DMS53 (cell line): ENCODE data around the gene SLC25A1.
"Not testable (repeated sequence)": the region's sequence is repeated elsewhere in the genome, so short reads cannot be mapped to it uniquely, and the experiment has no call there.

Experiments used
- DNase-seq: peaks from one replicate; lab custom pipeline; 2025; lab: John Stamatoyannopoulos, UW

The SLC25A1 gene

DNA sequence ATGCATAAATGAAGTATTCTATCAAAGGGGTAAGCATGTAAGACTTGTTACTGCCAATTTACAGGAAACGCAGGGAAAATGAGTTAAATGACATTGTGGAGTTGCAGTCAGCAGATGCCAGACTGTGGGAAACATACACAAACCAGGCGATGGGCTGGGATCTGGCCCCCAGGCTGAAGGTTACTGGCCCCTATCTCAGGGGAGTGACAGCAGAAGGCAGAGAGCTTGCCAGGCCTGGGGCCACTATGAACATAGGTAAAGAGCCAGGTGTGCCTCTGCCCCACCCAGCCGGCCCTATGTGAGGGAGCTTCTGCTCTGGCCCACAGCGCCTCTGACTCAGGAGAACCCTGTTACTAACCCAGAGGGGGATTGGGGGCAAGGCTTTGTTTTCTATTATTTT, 26.1 kb upstream of the SLC25A1 start:
- no peak for DNase-seq

DNA sequence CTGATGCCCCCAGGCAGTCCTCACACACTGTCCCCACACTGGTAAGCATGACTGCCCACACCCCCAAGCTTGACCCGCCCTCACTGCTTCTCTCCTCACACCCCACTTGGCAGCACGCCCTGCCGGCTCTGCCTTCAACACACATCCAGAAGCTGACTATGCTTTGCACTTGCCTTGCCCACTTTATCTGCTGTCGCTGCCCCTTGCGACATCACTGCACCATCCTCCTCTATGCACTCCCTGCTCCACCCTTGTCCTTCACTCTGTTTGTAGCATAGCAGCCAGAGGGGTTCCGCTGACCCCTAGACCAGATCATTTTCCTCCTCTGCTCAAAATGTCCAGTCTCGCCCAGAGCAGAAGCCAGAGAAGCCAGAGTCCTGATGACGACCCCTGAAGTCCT, 25.3 kb upstream of the SLC25A1 start:
- no peak for DNase-seq

- not testable (repeated sequence) for DNase-seq
Measured at GRCh38 chr22:19202799-19203186, 24.3 kb upstream of the SLC25A1 start.

DNA sequence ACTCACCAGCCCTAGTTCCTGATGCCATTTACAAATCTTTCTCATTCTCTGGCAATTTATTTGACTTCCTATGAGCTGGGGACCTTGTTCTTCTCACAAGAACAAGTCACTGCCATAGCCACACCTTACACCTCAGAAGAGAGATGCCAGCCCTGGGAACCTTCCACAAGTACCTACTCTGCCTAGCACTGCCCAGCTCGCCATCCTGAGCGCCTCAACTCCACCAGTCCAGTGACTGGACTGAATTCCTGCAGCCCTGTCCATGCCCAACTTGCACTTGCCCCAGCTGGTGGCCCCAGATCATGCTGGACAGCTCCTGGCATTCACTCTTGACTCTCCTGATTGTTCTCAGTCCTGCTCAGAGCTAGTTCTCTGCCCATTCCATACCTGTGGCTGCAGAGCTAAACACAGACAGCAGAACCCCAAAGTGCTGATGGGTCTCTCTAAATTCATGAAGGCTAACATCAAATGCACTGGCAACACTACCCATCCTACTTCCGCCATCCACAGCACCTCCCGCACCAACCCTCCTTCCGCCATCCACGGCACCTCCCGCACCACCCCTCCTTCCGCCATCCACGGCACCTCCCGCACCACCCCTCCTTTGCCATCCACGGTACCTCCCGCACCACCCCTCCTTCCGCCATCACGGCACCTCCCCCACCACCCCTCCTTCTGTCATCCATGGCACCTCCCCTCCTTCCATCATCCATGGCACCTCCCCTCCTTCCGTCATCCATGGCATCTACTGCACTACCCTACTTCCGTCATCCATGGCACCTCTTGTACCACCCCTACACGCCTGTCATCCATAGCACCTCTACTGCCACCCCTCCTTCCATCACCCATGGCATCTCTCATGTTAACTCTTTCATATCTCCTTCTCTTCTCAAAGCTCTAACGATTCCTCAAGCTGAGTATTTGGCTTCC, 23.6 kb upstream of the SLC25A1 start:
- DNase-seq, result no peak

DNA sequence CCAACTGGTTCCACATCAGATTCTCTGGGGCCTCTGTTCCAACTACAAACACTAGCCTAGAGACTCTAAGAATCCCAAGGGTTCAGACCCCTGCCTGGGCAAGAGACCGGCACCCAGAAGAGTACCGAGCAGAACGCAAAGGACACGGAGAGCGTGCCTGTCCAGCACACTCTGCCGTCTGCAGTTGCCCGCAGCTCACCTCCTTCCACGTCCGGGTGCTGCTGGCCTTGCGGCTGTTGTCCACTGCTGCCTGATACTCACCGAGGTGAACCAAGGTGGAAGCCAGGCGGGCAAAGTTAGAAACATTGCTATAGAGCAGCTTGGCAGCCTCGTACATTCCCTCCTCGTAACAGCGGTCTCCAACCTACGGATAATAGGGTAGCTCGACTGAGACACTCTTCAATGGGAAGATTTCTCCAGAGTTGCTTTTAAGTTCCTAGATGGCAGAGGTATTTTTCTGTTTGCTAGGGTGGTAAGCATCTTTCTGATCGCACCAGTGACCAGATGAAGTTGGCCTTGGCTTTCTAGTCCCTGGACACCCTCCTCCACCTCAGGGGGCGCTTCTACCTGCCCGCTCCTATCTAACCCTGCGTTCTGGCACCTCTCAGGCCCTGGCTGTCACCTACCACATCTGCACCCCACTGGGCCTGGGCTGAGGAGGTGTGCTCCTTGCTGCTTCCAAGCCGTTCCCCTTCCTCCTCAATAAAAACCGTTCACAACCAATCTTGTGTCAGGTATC, 22.8 kb upstream of the SLC25A1 start:
- no peak for DNase-seq

- DNase-seq, result no peak
Measured at GRCh38 chr22:19199479-19199878, 20.9 kb upstream of the SLC25A1 start.

DNA sequence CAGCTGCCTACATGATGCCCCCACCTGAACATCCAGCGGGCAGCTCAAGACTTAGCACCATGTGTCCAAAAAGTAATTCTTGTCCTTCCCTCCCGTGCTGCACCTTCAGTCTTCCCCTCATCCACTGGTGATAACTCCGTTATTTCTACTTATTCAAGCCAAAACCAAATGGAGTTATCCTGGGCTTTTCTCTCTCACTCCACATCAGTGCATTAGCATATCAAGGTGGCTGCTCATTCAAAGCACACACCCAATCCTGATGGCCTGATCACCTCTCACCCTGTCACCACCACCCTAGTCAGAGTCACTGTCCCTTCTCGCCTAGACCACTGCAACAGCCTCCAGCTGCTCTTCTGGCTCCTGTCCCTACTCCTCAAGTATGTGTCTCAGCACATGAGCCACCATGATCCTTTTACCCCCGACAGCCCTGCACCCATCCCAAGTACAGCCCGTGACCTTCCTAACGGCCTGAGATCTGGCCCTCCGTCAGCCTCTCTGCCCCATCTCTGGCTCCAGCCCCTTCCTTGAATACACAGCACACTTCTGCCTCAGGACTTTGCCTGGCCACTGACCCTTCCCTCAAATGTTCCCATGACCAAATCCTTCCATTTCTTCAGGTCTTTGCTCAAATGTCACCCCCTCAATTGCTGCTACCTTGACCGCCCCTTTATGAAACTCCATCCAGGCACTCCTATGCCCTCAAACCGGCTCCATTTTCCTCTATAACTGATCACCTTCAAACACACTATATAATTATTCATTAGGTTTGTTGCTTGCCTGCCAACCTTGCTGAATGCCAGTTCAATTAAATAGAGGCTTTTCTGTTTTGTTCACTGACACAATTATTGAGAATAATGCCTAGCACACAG, 19.7 kb upstream of the SLC25A1 start:
- DNase-seq, result no peak

- DNase-seq, result no peak
Measured at GRCh38 chr22:19196841-19197612, 18.5 kb upstream of the SLC25A1 start.

- no peak for DNase-seq
Measured at GRCh38 chr22:19195796-19196731, 17.5 kb upstream of the SLC25A1 start.

DNA sequence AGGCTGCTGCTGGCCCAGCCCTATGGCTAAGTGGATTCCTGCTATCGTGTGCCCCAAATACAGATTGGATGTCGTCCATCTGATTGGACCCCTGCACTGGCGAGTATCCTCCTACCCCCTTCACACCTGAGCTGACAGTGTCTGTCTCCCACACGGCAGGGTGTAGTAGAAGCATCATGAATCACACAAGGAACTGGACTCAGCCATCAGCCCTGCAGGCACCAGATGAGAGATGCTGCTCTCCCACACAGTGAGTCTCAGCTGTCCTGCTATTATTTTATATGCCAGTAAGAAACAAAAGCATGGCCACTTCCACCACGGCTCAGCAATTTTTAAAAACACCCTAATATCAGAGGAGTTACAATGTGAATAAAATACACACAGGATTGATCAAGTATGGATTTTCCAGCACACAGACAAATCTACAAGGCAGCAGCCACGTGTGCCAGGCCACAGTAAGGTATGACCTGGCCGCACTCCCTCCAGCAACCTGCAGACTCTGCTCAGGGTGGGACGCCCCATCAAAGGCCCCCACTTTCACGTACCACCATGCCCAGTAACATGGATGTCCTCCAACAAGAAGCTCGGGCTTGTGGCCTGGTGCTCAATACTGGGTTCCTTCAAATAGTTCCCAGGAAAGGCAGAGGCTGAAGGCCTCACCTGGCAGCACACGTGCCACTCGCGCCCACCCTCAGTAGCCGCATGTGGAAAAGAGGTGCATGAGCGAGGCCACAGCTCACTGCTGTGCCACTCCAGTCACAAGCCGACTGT, 16.4 kb upstream of the SLC25A1 start:
- DNase-seq, result no peak

DNA sequence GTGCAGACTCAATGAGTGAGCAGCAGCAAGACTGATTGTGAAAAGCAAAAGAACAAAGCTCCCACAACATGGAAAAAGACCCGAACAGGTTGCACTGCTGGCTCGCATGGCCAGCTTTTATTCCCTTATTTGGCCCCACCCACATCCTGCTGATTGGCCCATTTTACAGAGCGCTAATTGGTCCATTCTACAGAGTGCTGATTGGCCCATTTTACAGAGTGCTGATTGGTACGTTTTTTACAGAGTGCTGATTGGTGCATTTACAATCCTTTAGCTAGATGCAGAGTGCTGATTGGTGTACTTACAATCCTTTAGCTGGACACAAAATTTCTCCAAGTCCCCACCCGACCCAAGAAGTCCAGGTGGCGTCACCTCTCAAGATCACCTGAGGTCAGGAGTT, 15.3 kb upstream of the SLC25A1 start:
- DNase-seq, result no peak

DNA sequence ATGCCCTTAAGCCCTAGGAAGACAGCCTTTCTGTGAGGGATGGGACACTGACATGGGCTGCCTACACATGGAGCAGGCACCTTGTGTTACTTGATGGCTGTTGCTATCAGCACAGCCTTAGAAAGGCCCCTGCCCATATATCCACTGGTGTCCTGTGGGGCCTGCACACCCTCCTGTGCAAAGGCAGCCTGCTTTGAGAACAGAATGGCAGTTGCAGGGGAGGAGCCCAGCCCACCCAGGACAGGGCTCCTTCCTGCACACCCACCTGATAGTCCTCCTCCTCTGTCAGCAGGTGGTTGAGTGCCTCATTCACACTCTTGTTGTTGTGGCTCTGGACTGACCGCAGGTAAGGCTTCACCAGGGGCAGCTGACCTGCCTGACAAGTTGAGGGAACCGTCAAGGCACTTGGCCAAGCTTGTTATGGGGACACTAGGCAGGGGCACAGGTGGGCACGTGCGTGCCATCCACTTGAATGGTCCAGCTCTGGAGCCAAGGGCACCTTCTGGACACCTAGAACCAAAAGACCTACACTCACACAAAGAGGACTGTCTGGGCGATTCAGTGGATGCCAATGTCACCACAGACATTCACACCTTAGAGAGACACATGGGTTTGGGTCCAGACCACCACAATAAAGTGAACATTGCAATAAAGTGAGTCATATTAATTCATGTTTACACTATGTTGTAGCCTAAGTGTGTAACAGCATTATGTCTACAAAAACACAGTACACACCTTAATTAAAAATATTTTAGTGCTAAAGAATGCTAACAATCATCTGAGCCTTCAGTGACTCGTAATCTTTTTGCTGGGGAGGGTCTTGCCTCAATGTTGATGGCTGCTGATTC, 9.4 kb upstream of the SLC25A1 start:
- no peak for DNase-seq

DNA sequence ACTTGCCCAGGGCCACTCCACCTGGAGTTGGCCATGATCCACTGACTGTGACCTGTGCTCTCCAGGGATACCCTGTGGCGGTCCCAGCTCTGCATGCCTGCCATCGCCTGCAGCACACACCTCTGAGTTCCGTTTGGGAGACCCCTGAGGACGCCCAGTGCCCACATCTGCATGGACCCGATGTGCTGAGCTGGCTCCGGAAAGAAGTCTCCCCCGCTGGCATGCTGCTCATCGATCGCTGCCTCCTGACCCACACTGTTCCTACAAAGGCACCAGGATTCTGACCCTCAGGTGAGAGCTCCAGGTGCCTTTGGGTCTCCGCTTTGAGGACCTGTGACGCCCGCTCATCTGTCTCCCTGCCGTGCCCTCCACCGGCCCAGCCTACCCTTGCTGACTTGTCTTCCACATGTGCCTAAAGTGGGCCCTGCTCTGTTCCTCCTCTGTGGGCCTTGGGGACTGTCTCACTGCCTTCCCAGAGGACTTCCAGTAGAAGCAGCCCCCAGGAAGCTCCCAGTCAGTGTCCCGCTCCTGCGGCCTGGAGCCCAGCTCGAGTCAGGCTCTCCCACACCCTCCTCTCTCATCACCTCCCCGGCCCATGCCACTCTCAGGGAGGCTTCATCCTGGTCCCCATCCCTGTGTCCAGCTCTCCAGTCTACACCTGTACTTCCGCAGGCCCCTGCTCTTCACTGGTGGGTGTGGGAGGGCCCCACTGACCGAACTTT, 5.9 kb upstream of the SLC25A1 start:
- no peak for DNase-seq

GRCh38 chr22:19183216-19183615, 4.7 kb upstream of the SLC25A1 start:
- no peak for DNase-seq

DNA sequence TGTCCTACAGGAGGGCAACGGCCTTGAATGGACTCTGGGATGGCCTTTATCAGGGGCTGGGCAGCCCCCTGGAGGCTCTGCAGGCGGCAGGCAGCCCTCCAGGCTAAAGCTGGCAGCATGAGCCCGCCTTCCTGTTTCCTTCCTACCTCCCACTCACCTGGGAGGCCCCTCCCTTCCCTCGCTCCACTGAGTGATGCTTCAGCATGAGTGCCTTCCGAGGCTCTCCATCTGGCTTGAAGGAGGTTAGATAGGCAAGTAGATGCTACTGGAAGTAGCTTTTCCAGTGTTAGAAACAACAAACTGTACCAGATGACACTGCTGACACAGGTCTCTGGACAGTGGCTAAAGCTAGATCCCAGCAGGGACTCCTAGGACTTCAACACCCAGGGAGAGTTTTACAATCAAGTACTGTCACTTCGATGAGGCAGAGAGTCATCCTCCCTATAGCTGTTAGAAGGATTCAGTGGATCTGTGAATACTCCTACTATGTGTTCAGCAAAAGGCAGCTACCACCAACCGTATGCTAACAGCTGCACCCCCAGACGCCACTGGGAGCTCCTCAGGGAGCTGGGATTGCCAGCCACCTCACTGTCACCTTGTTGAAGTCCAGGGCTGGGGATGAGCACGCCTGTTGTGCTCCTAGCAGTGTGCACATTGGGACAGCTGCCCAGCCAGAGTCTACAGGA, 4.1 kb upstream of the SLC25A1 start:
- DNase-seq, result no peak

GRCh38 chr22:19181786-19182471, 3.4 kb upstream of the SLC25A1 start:
- no peak for DNase-seq
